Putamen (tissue), 1 donor: ENCODE data around the gene DYNC1H1.

Experiments
- DNase-seq: peaks from one replicate; pipeline ENCODE4 v3.0.0-alpha.2; 2016; ENCODE audit warnings: low spot score

The DYNC1H1 gene

DNA sequence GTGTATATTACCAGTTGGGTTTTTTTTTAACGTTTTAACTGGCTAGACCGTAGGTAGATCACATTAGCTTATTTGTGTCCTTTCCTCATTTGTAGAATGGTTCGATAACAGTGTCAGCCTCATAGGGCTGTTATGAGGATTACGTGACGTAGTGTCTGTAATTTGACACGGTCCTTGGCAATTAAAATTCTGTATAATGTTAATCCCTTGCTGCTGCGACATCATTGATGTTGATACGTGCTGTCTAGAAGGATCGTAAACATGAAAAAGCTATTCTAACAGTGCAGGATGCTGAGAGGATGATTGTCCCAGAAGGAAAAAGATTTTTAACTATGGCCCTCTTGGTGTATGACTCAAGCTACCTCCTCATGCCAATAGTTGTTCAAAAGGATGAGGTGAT, 71.5 kb downstream of the DYNC1H1 start:
- DNase-seq: no peak

DNA sequence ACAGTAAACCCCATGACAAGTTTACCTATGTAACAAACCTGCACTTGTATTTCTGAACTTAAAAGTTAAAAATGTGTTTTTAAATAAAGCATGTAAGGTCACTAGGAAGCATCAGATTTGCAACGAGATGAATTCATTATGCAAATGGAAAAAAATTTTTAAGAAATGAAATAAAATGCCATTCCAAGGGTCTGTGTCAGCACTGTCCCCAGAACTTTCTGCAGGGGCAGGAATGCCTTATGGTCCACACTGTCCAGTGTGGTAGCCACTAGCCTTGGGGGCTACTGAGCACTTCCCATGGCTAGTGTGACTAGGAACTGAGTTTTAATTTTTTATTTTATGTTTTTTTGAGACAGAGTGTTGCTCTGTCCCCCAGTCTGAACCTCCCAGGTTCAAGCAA, 73.3 kb downstream of the DYNC1H1 start:
- DNase-seq: no peak

DNA sequence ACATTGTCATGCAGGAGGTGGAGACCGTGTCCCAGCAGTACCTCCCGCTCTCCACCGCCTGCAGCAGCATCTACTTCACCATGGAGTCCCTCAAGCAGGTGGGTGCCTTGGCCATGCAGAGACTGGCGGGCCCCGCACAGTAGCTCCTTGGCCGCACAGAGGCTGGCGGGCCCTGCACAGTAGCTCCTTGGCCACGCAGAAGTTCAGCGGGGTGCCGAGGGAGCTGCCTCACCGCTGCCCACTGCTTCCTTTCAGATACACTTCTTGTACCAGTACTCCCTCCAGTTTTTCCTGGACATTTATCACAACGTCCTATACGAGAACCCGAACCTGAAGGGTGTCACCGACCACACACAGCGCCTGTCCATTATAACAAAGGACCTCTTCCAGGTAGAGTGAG, 74.8 kb downstream of the DYNC1H1 start:
- DNase-seq: no peak

DNA sequence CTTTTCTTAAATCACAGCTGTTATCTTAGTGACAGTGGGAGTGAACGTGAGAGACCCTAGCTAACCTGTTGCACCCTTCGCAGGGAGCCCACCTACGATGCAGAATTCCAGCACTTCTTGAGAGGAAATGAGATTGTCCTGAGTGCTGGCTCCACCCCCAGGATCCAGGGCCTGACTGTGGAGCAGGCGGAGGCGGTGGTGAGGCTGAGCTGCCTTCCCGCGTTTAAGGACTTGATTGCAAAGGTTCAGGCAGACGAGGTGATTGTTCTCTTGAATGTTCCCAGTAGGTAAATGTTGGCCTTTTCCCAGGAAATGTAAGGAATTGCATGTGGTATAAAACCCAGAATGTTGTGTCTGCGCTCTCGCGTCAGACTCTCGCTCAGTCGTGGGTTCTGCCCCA, 75.8 kb downstream of the DYNC1H1 start:
- DNase-seq: no peak

DNA sequence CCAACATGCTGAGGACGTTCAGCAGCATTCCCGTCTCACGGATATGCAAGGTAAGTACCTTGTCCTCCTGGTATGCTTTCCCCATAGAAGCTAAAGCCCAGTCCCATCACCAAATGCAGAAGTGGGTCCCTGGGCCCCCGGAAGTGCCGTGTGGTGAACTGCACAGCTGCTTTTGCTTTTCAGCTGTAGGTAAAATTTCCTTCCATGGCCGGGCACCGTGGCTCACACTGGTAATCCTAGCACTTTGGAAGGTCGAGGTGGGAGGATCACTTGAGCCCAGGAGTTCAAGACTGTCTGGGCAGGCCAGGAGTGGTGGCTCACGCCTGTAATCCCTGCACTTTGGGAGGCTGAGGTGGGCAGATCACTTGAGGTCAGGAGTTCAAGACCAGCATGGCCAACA, 78.3 kb downstream of the DYNC1H1 start:
- DNase-seq: no peak

DNA sequence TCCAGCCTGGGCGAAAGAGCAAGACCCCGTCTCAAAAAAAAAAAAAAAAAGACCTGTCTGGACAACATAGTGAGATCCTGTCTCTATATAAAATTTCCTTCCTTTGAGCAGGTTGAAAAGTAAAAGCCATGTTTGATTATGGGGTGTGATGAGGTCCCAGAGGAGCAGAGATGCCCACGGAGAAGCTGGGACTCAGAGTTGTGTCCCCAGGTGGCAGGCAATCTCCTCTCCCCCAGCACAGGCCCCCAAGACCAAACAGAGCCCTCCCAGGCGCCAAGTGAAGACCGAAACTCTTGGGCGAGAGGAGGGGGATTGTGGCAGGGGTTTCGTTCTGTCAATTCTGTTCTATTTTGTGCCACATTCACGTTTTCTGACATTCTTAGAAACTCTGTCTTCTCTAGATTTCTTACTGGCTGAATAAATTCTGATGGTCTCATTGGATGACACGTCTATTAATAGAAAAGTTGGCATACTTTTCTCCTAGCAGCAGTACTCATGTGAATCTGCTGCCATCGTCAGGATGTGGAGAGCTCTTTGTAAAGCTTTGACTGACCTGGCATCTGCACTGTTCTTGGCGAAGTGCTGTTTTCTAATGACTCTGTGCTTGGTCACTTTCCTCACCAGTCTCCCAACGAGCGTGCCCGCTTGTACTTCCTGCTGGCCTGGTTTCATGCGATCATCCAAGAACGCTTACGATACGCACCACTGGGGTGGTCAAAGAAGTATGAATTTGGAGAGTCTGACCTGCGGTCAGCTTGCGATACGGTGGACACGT, 79.1 kb downstream of the DYNC1H1 start:
- peak; percentile 71 for DNase-seq

DNA sequence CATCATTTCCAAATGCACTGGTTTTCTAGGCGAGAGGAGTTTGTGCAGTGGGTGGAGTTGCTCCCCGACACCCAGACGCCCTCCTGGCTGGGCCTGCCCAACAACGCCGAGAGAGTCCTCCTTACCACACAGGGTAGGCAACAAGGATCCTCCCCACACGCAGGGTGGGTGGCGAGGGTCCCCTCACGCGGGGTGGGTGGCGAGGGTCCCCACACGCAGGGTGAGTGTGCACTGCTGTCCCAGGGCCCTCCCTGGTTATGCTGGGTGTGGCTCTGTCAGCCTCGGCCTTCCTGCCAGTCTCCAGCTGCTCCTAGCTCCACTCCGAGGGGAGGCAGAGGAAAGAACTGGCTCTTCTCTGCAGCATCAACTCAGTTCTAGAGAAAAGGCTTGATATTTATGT, 80.2 kb downstream of the DYNC1H1 start:
- no peak for DNase-seq

DNA sequence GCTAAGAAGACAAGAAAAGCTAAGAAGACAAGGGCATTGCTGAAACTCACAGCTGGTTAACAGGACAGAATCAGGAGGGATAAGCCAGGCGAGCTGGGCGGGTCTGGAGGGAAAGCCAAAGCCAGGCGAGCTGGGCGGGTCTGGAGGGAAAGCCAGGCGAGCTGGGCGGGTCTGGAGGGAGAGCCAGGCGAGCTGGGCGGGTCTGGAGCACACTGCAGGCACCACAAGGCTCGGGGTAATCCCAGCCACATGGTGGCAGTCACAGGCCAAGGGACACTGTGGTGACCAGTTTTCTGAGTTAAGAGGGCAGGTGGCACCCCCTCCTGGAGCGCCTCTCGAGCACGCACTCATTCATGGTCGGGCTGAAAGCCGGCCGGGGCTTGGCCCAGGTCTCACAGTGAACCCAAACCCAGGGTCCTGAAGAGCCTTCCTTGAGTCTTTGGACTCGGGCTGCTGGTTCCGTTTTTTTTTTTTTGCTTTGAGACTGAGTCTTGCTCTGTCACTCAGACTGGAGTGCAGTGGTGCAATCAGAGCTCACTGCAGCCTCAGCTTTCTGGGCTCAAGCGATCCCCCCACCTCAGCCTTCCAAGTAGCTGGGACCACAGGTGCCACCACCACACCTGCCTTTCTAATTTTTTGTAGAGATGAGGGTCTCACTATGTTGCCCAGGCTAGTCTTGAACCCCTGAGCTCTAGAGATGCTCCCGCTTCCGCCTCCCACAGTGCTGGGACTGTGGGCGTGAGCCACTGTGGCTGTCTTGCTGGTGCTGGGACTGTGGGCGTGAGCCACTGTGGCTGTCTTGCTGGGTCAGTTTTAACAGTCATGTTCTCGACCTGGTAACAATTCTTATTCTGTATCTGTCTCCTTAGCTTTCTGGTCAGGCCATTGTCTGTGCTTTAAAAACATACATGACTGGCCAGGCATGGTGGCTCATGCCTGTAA, 82.2 kb downstream of the DYNC1H1 start:
- peak; percentile 57 for DNase-seq

DNA sequence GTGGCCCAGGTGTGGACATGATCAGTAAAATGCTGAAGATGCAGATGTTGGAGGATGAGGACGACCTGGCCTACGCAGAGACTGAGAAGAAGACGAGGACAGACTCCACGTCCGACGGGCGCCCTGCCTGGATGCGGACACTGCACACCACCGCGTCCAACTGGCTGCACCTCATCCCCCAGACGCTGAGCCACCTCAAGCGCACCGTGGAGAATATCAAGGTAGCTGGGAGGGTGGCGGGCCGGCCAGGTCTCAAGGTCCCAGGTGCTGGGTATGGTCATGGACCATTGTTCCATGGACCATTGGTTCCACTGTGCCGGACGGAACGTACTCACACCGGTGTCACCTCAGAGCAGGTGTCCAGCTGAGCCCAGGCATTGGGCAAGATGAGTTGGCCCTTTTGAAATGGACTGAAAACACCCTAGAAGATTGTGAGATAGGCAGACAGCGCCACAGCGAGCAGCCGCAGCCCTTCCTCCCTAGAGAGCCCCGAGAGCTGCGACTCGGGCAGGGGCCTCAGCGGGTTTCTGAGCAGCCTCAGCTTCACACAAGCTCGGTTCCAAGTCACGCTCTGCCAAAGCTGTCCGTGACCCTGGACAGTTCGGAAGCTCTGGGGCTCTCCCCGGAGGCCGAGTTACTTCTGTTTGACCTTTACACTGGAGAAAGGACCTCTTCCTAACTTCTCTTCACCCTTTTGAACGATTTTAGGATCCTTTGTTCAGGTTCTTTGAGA, 83.6 kb downstream of the DYNC1H1 start:
- no peak for DNase-seq

DNA sequence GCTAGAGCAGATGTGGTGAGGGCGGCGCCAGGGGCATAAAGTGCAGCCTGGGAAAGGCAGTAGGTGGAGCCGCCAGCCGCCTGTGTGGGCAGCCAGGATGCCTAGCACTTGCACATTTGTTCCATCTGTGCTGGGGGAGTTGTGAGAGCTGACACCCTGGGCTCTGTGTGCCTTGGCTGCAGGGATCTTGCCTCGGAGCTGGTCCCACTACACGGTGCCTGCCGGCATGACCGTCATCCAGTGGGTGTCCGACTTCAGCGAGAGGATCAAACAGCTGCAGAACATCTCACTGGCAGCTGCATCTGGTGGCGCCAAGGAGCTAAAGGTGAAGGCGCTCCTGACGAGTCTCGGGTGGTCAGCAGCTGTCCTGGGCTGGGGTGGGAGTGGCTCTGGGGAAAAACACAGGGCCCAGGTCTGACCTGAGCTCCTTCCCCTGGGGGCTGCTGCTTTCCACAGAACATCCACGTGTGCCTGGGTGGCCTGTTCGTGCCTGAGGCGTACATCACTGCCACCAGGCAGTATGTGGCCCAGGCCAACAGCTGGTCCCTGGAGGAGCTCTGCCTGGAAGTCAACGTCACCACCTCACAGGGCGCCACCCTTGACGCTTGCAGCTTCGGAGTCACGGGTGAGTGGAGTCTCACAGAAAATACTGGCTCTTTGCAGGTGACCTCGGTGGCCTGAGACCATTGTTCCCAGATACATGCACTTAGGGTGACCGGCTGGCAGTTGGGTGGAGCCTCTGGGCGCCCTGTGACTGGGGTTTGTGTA, 85.1 kb downstream of the DYNC1H1 start:
- DNase-seq: peak; percentile 52

DNA sequence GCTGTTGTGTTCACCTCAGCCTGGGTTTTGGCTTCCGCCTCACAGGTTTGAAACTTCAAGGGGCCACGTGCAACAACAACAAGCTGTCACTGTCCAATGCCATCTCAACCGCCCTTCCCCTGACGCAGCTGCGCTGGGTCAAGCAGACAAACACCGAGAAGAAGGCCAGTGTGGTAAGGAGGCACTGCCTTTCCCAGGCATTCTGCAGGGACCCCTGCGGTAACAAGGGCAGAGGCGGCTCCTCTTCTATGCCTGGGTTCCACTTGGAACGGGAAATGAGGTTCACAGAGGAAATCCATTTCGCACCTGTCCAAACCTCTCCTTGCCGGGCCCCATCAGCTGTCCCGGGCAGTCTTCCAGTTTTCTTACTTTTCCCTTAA, 85.6 kb downstream of the DYNC1H1 start:
- no peak for DNase-seq

DNA sequence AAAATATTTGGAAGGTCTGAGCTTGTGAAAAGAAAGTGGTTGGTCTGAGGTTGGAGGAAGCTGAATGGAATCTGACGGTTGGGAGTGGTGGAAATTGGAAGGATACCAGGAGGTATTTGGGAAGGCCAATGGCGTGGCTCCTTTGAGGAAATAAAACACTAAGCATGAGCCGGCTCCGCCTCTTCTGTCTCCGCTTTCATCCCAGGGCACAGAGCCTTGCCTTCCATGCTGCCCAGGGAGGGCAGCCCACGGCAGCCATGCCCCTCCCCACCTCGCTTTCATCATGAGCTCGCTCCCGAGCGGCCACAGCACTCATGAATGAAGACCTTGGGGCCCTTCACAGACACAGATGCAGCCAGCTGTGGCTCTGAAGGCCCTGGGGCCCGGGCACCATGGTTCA, 86.3 kb downstream of the DYNC1H1 start:
- DNase-seq: no peak

DNA sequence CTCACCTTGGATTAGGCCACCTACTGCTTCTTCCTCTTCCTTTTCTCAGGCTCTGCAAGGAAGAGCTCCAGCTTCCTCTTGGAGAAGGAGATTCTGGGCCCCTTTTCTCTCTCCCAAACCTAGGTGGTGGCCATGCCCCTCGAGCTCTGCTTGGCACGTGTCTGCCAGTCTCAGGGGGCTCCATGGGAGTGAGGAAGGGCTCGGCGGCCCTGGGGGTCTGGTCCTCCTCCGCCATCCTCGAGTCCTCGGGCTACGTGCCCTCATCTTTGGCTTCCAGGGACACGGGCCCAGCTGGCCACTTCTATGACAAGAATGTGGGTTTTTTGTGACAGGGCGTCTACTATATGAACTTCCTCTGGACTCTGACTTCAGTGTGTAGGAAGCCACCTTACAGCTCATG, 88.1 kb downstream of the DYNC1H1 start:
- DNase-seq: no peak

DNA sequence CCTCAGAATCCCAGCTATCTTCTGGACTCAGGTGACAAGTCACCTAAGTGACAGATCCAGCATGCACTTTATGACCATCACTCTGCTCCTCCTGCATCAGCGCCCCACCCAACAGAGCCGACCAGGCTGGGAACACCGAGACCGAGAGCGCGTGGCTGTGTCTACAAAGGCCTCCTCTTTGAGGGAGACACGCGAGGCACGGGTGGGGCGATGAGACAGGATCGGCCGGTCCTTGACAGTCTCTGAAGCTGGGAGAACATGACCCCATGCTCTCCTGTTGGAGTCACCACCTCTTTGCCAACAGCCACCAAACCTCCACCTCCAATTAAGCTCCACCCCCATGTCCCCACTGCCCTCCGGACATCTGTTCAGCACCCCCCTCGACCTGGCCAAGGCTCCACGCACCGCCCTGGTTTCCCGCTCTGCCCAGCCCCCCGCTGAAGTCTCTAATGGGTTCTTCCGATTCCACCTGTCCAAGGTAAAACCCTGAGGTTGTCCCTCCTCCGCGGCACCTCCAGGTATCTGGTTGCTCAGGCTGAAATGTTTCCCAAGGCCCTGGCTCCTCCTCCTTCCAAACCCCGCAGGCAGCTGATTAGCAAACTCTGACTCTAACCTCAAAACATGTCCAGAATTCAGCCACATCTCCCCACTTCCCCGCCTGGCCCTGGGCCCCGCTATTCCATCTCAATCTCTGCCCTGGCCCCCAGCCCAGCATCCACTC, 91.0 kb downstream of the DYNC1H1 start:
- no peak for DNase-seq

DNA sequence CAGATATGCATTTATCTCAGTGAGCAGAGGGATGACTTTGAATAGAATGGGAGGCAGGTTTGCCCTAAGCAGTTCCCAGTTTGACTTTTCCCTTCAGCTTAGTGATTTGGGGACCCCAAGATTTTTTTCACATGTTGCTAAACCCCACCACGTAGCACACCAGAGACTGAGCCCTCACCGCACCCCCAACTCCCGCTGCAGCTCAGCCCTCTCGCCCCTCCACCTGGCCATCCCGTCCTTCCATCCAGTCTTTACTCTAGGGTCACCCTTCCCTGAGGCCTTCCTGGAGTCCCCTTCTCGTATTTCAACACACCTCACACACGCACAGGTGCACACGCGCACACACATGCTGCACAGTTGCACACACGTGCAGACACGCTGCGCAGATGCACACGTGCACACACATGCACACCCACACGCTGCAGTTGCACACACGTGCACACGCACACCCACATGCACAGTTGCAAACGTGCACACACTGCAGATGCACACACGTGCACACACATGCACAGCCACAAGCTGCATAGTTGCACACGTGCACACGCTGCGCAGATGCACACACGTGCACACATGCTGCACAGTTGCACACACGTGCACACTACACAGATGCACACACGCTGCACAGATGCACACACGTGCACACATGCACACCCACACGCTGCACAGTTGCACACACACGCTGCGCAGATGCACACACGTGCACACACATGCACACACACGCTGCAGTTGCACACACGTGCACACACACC, 92.5 kb downstream of the DYNC1H1 start:
- no peak for DNase-seq

DNA sequence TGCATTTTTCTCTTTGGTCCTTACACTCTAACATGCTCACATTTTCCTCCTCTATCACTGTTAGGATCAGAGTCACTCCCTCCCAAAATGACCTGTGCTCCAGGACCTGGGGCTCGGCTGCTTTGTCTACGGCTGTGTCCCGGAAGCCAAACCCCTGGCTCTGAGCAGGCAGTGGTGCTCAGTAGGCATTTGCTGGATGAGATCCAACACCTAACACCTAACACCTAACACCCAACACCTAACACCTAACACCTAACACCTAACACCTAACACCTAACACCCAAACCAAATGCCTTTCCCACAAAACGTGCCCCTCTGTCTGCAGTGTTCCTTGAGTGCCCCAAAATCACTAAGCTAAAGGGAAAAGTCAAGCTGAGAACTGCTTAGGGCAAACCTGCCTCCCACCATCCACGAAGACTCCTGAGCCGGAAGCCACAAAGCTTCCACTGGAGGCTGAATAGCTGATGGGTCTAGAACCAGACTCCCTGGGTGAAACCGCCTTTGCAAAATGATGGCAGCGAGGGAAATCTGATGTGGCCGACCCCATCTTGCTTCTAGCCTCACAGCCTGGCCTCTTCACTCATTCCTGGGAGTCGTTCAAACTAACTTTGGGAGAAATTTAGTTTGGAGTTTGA, 93.2 kb downstream of the DYNC1H1 start:
- no peak for DNase-seq

DNA sequence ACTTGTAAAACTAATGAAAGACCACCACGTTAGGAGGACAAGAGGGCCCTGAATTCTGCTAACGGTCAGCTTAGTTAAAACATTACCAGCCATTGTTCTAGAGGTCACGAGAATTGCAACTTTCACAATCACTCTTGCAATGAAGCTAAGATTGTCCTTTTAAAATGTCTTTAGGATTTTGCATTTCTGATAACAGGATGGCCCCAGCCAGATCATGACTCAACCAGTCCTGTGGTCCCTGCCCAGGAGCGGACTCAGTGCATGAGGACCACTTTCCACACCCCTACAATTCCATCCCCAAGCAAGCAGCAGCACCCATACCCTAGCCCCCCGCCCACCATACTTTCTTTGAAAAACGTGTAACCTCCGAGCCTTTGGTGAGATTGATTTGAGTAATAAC, 93.8 kb downstream of the DYNC1H1 start:
- no peak for DNase-seq

DNA sequence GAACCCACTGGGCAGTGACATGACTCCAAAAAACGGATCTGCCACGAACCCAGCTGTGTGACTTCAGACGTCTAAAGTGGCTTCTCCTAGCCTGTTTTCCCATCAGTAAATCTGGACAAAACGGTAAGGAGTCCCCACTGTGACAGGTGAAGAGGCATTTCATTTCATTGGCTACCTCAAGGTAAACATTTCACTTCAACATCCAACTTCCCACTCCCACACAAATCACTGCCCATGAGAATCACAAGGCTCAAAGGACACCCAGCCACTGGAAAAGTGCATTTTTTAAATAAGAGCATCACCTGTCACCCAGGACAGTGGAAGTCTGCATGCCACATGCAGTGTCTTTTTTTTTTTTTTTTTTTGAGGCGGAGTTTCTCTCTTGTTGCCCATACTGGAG, 94.6 kb downstream of the DYNC1H1 start:
- DNase-seq: no peak

DNA sequence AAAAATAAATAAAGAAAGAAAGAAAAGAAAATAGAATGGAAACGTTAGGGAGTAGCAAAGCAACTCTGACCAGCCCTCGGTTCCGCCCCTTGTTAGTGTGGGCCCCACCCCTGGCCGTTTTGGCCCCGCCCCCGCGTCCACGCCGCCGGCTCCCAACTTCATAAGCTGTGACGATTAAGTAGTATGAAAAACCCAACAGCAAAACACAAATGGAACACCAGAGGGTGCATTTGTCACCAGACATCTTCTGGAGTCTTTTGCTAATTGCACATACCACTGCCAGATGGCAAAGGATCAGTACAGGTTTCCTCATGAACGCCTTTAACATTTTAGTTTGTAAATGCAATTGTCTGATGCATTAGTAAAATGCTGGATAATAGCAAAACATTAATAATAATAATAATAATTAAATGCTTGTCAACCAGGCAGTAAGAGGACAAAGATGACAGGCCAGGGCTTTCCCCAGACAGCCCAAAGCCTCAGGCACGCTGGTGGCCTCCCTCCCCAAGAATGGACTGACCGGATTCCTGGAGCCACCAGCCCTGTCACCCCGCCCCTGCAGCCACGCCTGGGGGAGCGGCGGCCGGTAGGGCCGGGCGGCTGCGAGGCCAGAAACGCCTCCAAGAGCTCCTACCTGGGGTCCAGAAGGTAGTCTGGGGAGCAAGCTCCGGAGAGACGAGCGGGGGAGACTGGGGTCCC, 98.9 kb downstream of the DYNC1H1 start:
- peak; percentile 60 for DNase-seq
